Measurements from ENCODE around the gene KRTAP10-1. TPM values are rescaled to one million over a fixed set of nuclear protein-coding genes. Genes with fewer than 3 reads are reported as not detected.

The KRTAP10-1 gene
- total RNA-seq, 2 experiments from 2014 or later: not detected

DNA sequence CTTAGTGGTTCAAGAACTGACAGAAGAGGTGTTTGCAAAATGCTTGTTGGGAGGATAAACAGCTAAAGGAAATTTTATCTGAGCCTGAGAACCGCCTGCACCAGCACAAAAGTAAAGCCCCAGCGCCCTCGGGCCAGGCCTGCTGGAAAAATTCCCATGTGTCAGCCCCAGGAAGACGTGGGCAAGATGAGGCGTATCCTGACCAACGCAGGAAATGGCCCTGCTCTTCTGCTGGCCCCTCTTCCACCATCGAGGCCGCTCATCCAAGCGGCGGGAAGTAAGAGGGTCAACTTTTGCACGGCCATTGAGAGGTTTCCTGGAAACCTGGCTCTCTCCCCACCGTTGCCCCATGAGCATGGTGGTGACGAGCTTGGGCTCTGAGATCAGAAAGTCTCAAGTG is 45.0 kb downstream of the KRTAP10-1 start:
- peaks cover 5% of the 10 kb centered on the region for H3K27me3 Mint-ChIP-seq (ENCODE audit: low read depth)
- H3K27ac Mint-ChIP-seq: no peak overlapping the region
- CTCF ChIA-PET: interaction anchor here (0.9 kb wide), 1 partner anchor 16 kb away, joined by 3 read pairs; no protein-coding TSS in a partner anchor
- H3K9me3 Mint-ChIP-seq: peaks cover 12% of the 10 kb centered on the region
- no peak overlapping the region for H3K4me3 Mint-ChIP-seq
- DNase-seq: no peak
- intact Hi-C loops (cut with micrococcal nuclease): no loop called here
- H3K36me3 Mint-ChIP-seq (ENCODE audit: low read depth): peaks cover 4% of the 10 kb centered on the region
- H3K4me1 Mint-ChIP-seq (ENCODE audit: low read depth): no peaks in the 10 kb centered on the region

DNA sequence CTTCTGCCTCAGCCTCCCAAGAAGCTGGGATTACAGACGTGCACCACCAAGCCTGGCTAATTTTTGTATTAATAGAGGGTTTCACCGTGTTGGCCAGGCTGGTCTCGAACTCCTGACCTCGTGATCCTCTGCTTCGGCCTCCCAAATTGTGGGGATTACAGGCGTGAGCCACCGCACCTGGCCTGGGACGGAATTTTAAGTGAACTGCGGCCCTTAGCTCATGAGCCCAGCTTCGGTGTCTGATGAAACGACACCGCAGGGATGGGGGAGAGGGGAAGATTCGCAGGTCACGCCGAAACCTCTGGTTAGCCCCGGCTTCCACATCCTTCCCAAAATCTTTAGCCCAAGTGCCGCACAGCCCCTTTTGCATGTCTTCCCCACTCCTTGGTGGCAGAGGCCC is 45.6 kb downstream of the KRTAP10-1 start:
- H3K9me3 Mint-ChIP-seq: peaks cover 12% of the 10 kb centered on the region
- H3K4me3 Mint-ChIP-seq: no peak overlapping the region
- no peak overlapping the region for H3K27ac Mint-ChIP-seq
- H3K36me3 Mint-ChIP-seq (ENCODE audit: low read depth): peaks cover 4% of the 10 kb centered on the region
- H3K27me3 Mint-ChIP-seq (ENCODE audit: low read depth): peaks cover 5% of the 10 kb centered on the region
- CTCF ChIA-PET: interaction anchor here (0.9 to 1.4 kb wide), 2 partner anchors 15 to 16 kb away, joined by 3 to 5 read pairs; no protein-coding TSS in a partner anchor
- no peaks in the 10 kb centered on the region for H3K4me1 Mint-ChIP-seq (ENCODE audit: low read depth)
- intact Hi-C loops (cut with micrococcal nuclease): no loop called here
- no peak for DNase-seq

DNA sequence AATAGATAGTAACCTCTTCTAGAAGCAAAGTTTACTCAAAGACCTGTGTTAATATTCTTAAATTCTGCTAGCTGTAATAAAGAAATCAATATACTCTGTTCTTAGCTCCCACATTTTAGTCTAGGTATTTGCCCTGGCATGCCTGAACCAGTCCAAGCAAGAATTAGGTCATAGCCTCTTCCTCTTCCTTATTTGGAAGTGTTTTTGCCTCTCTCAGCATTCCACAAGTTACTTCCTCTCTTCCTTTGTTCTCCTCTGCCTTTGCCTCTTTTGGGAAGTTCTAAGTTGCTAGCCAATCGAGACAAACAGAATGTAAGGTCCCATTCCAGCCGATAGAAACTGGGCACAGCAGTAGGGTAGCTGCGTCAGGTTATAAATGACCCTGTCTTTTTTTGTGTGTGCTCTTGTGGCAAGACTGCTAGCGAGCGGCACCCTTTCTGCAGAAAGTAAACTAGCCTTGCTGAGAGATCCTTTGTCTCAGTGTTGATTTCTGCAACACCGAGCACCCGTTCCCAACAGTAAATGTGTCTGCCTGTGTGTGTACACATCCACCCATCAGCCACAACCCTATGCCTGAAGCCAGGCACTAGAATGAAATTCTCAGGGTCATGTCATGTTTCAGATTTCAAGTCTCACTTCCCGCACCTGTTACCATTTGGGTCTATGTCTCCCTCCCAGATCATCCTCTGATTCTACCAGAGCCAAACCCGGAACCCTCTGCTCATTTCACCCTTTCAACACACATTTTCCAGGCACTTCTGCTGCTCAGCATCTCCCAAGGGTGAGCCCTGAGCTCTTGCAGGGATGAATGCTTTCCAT is 47.2 kb downstream of the KRTAP10-1 start:
- H3K27ac Mint-ChIP-seq: peak overlapping the region; percentile 68
- peaks cover 4% of the 10 kb centered on the region for H3K36me3 Mint-ChIP-seq (ENCODE audit: low read depth)
- H3K4me1 Mint-ChIP-seq (ENCODE audit: low read depth): no peaks in the 10 kb centered on the region
- no peak for DNase-seq
- intact Hi-C loops (cut with micrococcal nuclease): no loop called here
- no peak overlapping the region for H3K4me3 Mint-ChIP-seq
- peaks cover 5% of the 10 kb centered on the region for H3K27me3 Mint-ChIP-seq (ENCODE audit: low read depth)
- CTCF ChIA-PET: interaction anchor here (1.4 kb wide), 1 partner anchor 18 kb away, joined by 5 read pairs; no protein-coding TSS in a partner anchor
- peaks cover 12% of the 10 kb centered on the region for H3K9me3 Mint-ChIP-seq

DNA sequence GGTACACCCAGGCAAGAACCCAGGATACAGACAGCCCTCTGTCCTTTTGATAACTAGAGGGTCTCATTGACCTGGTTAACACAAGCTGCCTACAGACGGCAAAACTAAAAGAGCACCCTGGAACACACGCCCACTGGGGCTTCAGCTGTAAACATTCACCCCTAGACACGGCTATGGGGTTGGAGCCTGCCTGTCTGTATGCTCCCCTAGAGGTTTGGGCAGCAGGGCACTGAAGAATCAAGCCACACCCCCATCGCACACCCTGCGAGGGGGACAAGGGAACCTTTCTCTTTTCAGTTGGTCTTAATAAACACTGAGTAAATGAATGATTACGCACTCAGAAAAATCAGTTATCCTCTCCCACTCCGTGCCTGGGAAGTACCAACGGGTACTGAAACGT is 49.2 kb downstream of the KRTAP10-1 start:
- H3K4me3 Mint-ChIP-seq: no peak overlapping the region
- intact Hi-C loops (cut with micrococcal nuclease): no loop called here
- H3K9me3 Mint-ChIP-seq: peaks cover 12% of the 10 kb centered on the region
- DNase-seq: no peak
- CTCF ChIA-PET: interaction anchor here (0.8 kb wide), 1 partner anchor 20 kb away, joined by 5 read pairs; no protein-coding TSS in a partner anchor
- peaks cover 4% of the 10 kb centered on the region for H3K36me3 Mint-ChIP-seq (ENCODE audit: low read depth)
- no peaks in the 10 kb centered on the region for H3K4me1 Mint-ChIP-seq (ENCODE audit: low read depth)
- peaks cover 5% of the 10 kb centered on the region for H3K27me3 Mint-ChIP-seq (ENCODE audit: low read depth)
- H3K27ac Mint-ChIP-seq: no peak overlapping the region

DNA sequence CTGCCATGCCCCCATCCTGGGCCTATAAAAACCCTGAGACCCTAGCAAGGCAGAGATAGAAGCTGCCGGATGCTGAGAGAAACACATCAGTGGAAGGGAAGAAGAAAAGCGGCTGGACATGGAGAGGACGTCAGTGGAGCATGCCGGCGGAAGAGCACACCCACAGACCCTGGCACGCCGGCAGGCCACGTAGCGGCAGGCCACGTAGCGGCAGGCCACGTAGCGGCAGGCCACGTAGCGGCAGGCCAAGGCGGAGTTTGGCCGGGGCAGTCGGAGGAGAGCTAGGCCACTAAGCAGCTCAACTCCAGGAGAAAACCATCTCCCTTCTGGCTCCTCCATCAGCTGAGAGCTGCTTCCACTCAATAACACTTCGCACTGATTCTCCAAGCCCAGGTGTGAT is 49.6 kb downstream of the KRTAP10-1 start:
- CTCF ChIA-PET: interaction anchor here (0.7 to 1.8 kb wide), 4 partner anchors 11 to 847 kb away, joined by 3 to 6 read pairs (median 4); no protein-coding TSS in a partner anchor
- no peak overlapping the region for H3K4me3 Mint-ChIP-seq
- intact Hi-C loops (cut with micrococcal nuclease): no loop called here
- H3K27me3 Mint-ChIP-seq (ENCODE audit: low read depth): peaks cover 4% of the 10 kb centered on the region
- no peak for DNase-seq
- H3K36me3 Mint-ChIP-seq (ENCODE audit: low read depth): peaks cover 4% of the 10 kb centered on the region
- peaks cover 12% of the 10 kb centered on the region for H3K9me3 Mint-ChIP-seq
- H3K27ac Mint-ChIP-seq: no peak overlapping the region
- H3K4me1 Mint-ChIP-seq (ENCODE audit: low read depth): peaks cover 1% of the 10 kb centered on the region

DNA sequence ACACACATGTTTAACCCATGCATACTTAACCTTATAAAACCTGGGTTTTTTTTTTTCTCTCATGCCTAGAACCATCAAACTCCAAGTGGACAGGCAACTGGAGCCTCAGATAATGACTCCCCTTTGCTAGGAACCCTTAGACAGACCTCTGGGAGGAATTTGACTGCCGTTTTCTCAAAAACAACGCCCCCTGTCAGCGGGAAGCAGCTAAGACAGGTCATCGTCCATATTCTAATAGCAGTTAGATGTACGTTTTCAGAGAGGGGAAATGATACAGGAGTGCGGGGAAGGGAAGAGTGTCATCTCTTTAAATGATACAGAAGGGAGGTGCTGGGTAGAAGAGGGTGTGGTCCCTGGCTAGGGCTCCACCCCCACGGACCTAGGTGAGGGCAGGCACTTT is 50.0 kb downstream of the KRTAP10-1 start:
- H3K4me3 Mint-ChIP-seq: no peak overlapping the region
- peaks cover 4% of the 10 kb centered on the region for H3K36me3 Mint-ChIP-seq (ENCODE audit: low read depth)
- peaks cover 2% of the 10 kb centered on the region for H3K27me3 Mint-ChIP-seq (ENCODE audit: low read depth)
- peak; percentile 17 for DNase-seq
- CTCF ChIA-PET: interaction anchor here (0.7 to 1.8 kb wide), 5 partner anchors 8 to 848 kb away, joined by 3 to 6 read pairs (median 3); no protein-coding TSS in a partner anchor
- no peak overlapping the region for H3K27ac Mint-ChIP-seq
- peaks cover 12% of the 10 kb centered on the region for H3K9me3 Mint-ChIP-seq
- intact Hi-C loops (cut with micrococcal nuclease): loop anchor here (10.0 kb wide), 1 partner anchor 155 kb away; the partner anchor contains the start of gene CFAP410
- H3K4me1 Mint-ChIP-seq (ENCODE audit: low read depth): peaks cover 3% of the 10 kb centered on the region

Other genes starting within 250 kb of the KRTAP10-1 start
- gene PFKL, start 240.1 kb downstream of the KRTAP10-1 start, total RNA-seq: 100 to 1,000 TPM; 166 to 171 TPM
- 10 to 100 TPM; 13.2 to 14.8 TPM for gene CFAP410, start 200.8 kb downstream of the KRTAP10-1 start, total RNA-seq
- gene TRPM2, start 186.6 kb downstream of the KRTAP10-1 start, total RNA-seq: 1 to 10 TPM; 2.5 to 3.5 TPM
- 1 to 10 TPM; 2.5 to 2.8 TPM for gene LRRC3, start 84.7 kb downstream of the KRTAP10-1 start, total RNA-seq
- not detected for gene KRTAP10-2, start 11.3 kb upstream of the KRTAP10-1 start, total RNA-seq
- not detected for gene KRTAP10-3, start 18.6 kb upstream of the KRTAP10-1 start, total RNA-seq
- not detected for gene KRTAP10-4, start 33.5 kb upstream of the KRTAP10-1 start, total RNA-seq
- not detected for gene KRTAP10-5, start 40.4 kb upstream of the KRTAP10-1 start, total RNA-seq
- gene KRTAP10-6, start 52.3 kb upstream of the KRTAP10-1 start, total RNA-seq: not detected
- not detected for gene KRTAP10-7, start 60.4 kb upstream of the KRTAP10-1 start, total RNA-seq
- not detected for gene KRTAP10-8, start 71.9 kb upstream of the KRTAP10-1 start, total RNA-seq
- not detected for gene KRTAP10-9, start 86.9 kb upstream of the KRTAP10-1 start, total RNA-seq
- gene KRTAP10-10, start 97.2 kb upstream of the KRTAP10-1 start, total RNA-seq: not detected
- gene KRTAP10-11, start 106.2 kb upstream of the KRTAP10-1 start, total RNA-seq: not detected
- not detected for gene KRTAP12-4, start 114.5 kb upstream of the KRTAP10-1 start, total RNA-seq
- gene KRTAP12-3, start 117.7 kb upstream of the KRTAP10-1 start, total RNA-seq: not detected
- not detected for gene KRTAP12-2, start 126.7 kb upstream of the KRTAP10-1 start, total RNA-seq
- gene KRTAP12-1, start 142.0 kb upstream of the KRTAP10-1 start, total RNA-seq: not detected
- gene KRTAP10-12, start 157.0 kb upstream of the KRTAP10-1 start, total RNA-seq: not detected
- not detected for gene TSPEAR, start 171.4 kb upstream of the KRTAP10-1 start, total RNA-seq